ENCODE results near the gene PNMA6E.
A peak's percentile ranks its signal among the peaks of the same experiment; 100 is the strongest.

The PNMA6E gene

GRCh38 chrX:153414856-153415510 lies 13.8 kb upstream of the PNMA6E start:
- no peak for TF ChIP-seq CTCF (IDR thresholded peaks at IDR 0.05; ENCODE audit: low read depth, low read length, missing control alignments)
- DNase-seq (ENCODE audit: low read depth), result no peak
- in situ Hi-C loops (cut with HindIII; ENCODE audit: low sequenced_read_pairs), result no loop called here

GRCh38 chrX:153413731-153414130 lies 12.6 kb upstream of the PNMA6E start:
- no peak for DNase-seq (ENCODE audit: low read depth)
- in situ Hi-C loops (cut with HindIII; ENCODE audit: low sequenced_read_pairs), result no loop called here
- TF ChIP-seq CTCF (IDR thresholded peaks at IDR 0.05; ENCODE audit: low read depth, low read length, missing control alignments), result no peak
- no peak overlapping the region for H3K4me3 ChIP-seq (ENCODE audit: low read depth, low read length)

More at GRCh38 chrX:153414856-153415510, 13.8 kb upstream of the PNMA6E start:
- no peak overlapping the region for H3K4me3 ChIP-seq (ENCODE audit: low read depth, low read length)

DNA sequence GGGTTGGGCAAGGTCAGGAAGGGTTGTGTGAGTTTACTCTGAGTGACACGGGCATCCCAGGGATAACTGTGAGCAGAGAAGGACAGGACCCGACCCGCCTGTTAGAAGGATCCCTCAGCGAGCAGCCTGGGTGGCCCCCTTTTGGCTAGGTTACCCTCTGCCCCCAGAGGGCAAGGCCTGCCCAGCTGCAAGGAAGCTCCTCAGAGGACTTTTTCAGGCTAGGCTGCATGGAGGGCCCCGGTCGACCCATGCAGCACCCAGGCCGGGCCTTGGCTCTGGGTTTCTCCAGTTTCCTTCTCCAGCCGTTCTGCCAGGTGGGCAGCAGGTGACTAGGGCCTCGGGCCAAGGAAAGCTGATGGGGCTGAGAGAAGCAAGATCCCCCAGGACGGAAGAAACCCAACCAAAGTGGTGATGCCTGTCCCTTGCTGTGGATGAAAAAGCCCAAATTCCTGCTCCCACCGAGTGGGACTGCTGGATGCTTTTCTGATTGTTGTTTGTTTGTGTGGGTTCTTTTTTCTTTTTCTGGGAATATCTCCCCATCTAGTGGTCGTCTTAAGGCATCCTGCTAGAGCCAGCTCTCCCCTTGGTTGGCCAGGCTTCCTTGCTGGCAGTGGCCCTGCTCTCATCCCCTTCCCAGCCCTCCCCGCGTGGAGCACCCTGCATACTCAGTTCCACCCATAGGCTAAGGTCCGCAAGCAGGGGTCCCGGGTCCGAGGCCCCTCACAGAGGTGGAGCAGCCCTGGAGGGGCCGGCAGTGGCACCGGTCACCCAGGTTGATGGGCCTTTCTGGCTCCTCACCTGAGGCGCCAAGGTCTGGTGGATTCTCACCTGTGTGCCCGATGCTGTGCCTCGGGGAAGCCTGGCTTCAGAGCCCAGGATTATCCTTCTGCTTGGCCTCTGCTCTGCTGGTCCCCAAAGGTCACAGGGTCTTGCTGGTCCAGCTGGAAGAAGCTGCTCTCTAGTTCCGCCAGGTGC lies 11.9 kb upstream of the PNMA6E start:
- DNase-seq (ENCODE audit: low read depth), result no peak
- H3K4me3 ChIP-seq (ENCODE audit: low read depth, low read length), result no peak overlapping the region
- in situ Hi-C loops (cut with HindIII; ENCODE audit: low sequenced_read_pairs), result no loop called here
- TF ChIP-seq CTCF (IDR thresholded peaks at IDR 0.05; ENCODE audit: low read depth, low read length, missing control alignments), result peak; percentile 12

DNA sequence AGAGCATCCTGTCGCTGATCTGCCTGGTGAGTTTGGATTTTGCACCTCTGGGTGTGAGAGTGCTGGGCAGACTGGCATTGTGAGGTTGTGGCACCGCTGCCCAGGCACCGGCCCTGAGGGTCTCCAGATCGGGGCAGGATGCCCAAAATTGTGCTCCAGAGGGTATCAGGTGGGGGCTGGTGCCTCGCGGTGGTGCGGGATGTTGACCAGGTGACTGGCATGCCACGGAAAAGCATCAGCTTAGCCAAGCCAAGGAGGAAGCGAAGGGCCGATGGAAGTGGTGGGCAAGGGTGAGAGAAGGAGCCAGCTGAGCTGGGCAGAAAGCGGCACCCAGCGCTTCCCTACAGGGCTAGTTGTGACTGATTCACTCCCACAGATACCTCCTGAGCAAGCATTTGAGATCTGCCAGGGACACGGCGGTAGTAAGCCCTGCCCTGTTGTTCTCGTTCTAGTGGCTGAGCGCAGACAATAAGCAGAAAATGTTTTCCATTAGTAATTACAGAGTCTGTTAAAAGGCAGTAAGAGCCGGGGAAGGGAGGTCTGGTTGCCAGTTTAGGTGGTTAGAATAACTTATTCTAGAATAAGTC lies 10.9 kb upstream of the PNMA6E start:
- peak overlapping the region; percentile 33 for H3K4me3 ChIP-seq (ENCODE audit: low read depth, low read length)
- TF ChIP-seq CTCF (IDR thresholded peaks at IDR 0.05; ENCODE audit: low read depth, low read length, missing control alignments), result no peak
- in situ Hi-C loops (cut with HindIII; ENCODE audit: low sequenced_read_pairs), result no loop called here
- no peak for DNase-seq (ENCODE audit: low read depth)

DNA sequence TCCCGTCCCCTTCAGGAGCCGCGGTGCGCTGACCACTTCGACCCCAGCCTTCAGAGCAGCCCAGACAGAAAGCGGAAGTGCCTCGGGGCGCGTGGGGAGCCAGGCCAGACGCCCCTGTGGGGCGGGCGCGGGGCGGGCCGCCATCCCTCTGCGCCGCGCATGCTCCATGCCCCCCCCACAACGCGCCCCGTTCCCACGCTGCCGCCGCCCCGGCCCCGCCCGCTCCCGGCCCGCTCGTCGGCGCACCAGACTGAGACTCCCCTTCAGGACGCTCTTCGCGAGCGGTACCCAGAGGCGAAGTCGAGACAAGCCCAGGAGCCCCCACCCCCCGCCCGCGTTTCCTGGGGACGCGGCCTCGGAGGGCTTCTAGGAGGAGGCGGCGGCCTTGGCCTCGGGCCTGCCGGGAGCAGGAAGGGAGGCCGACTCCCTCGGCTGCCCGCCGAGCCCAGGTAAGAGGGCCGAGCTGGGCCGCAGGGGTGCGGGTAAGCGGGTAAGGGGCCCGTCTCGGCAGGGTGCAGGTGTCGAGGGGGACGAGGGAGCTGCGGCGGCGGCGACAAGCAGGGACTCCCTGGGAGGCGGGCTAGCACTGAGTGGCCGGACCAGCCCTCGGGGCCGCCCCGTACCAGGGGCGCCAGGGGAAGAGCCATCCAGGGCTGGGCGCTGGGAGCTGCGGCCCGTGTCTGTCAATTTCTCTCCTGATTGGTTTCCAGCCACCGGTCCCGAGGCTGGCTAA lies 10.3 kb upstream of the PNMA6E start, which contains the start of gene ZFP92:
Gene ZFP92, plus strand, starts transcription at position 218 of the 733 bp plus-strand sequence. CDS start 6,851 bp downstream, outside the sequence.
- H3K4me3 ChIP-seq (ENCODE audit: low read depth, low read length), result peak within 1 kb of the TSS; percentile 33
- DNase-seq (ENCODE audit: low read depth), result no peak
- in situ Hi-C loops (cut with HindIII; ENCODE audit: low sequenced_read_pairs), result no loop called here
- TF ChIP-seq CTCF (IDR thresholded peaks at IDR 0.05; ENCODE audit: low read depth, low read length, missing control alignments), result no peak

GRCh38 chrX:153410888-153411254 lies 9.7 kb upstream of the PNMA6E start:
- peak overlapping the region; percentile 33 for H3K4me3 ChIP-seq (ENCODE audit: low read depth, low read length)
- in situ Hi-C loops (cut with HindIII; ENCODE audit: low sequenced_read_pairs), result no loop called here

More at GRCh38 chrX:153410888-153411254, 9.7 kb upstream of the PNMA6E start:
- DNase-seq (ENCODE audit: low read depth), result no peak
- TF ChIP-seq CTCF (IDR thresholded peaks at IDR 0.05; ENCODE audit: low read depth, low read length, missing control alignments), result no peak

Measured in astrocyte of the cerebellum (primary cell).